ENCODE results near the gene IBSP.

IBSP gene

DNA sequence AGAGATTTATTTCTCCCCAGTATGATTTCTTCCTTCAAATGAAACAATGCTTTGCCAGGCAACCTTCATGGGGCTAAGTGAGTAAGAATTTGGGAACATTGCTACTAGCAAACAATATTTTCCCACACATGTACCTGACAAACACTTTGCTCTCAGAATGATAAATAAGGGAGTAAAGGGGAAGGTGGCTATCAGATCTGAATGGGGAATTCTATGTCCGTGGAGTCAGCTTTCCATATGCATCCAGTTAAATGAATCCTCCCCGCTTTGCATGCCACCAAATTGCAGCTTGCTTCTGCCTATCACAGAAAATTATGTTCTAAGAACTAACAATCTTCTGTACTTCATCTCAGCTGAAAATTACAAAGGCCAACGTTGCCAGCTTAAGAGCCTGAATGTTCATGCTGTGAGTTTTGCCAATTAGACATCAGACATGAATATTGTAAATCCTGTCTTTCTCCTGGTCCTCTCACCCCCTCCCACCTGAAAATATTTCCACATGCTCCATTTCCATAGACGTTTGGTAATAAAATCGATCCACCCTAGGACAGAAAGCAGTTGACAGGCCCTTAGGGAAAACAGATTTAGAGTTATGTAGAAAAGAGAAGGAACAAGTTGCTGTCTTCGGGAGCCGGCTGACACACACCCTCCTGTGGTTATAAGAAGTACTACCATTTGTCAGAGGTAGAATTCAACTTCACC lies 39.7 kb downstream of the IBSP start:
- no peak for DNase-seq

DNA sequence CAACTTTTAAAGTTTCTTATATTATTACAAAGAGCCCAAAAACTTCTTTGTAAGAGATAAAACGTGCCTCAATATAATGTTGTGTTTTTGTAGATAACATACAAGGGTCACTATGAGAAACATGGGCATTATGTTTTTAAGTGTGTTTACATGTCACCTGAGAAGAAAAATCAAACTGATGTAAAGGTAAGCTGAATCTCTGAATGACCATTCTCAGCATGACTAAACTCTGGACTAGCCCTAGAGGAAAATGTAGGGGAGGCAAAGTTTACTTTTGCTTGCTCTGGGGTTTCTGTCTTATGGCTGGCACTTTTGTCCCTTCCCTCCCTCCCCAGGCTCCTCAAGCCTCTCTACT lies 40.2 kb downstream of the IBSP start:
- no peak for DNase-seq

DNA sequence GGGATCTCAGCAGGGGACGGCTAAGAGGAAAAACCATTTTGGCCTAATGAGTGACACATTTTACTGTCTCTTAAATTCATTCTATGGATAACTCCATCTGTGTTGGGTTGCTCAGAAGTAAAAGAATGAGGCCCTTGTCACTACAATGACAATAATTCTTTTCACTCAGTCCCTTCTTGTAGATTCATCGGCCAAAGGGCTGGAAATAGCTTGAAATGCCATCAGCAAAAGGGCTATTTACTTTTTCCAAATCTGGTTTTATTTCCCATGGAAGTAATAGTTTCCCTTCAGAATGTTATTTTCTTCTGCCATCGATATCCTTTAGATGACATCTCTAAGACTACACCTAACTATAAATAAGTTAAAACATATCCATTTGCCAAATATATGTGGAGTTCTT lies 40.8 kb downstream of the IBSP start:
- DNase-seq = no peak

DNA sequence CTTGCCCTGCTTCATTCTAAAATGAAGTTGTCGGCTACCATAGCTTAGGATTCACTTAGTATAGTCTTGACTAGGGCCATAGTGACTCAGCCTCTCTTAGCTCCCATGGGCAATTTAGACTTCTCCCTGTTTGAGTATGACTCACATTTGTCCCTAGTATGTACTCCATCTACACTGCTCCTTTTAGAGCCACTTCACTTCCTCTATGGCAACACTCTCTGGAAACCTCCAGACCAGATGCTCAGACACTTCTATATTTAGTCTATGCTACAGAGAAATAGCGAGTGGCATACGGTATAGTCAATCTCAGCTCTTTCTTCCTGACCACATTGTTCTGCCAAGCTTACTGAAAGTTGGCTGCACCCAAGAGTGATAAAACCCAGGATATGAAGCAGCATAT lies 44.6 kb downstream of the IBSP start:
- no peak for DNase-seq

DNA sequence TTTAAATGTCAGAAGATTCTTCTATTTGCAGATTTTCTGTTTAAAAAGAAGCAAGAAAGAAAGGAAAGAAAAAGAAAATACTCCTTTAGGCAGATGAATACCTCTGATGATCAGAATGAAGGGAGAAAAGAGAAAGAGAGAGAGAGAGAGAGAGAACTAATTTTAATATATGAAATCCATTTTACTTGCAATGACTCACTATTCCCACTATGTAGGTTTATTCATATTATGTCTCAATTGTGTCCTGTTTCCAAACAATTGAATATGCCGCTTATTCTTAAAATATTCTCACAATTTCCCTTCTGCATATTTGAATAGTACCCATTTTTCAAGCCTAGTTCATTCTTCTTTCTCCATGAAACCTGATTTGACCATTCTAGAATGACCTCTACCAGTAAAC lies 45.1 kb downstream of the IBSP start:
- DNase-seq = no peak

DNA sequence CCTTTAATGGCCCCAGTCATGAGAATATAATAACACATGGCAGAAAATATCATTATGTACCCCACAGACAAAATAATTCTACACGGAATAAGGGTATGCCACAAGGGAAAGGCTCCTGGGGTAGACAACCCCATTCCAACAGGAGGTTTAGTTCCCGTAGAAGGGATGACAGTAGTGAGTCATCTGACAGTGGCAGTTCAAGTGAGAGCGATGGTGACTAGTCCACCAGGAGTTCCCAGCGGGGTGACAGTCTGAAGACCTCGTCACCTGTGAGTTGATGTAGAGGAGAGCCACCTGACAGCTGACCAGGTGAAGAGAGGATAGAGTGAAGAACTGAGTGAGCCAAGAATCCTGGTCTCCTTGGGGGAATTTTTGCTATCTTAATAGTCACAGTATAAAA lies 46.9 kb downstream of the IBSP start:
- no peak for DNase-seq

DNA sequence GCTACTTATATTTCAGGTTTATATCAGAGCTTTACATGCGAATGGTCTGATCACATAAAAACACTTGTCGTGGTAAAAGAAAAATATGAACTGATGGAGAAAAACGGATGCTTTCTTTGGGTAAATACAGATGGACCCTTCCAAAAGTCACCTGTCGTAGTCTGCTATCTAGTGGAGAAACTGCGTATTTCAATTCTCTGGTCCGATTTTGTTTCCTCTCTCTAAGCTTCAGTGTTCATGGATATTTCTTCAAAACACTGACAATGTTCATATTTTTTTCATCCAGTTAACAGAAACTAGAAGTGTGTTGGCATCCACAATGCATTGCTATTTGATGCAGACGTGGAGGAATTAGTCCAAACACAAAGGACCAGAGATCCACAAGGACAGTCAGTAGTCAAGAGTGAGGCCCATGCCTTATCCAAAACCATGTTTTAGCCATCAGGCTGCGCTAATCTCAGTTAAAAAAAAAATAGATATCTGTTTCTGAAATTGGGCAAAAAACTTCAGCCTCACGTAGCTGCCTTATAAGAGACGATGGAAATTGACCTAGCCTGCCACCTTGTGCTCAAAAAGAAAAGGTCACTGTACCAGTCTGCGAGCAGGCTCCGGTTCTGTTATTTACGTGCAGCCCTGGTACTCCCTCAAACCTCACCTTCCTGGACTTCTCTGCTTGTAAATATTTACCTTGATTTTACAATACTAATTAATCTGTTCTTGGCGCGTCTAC lies 49.4 kb downstream of the IBSP start:
- no peak for DNase-seq

DNA sequence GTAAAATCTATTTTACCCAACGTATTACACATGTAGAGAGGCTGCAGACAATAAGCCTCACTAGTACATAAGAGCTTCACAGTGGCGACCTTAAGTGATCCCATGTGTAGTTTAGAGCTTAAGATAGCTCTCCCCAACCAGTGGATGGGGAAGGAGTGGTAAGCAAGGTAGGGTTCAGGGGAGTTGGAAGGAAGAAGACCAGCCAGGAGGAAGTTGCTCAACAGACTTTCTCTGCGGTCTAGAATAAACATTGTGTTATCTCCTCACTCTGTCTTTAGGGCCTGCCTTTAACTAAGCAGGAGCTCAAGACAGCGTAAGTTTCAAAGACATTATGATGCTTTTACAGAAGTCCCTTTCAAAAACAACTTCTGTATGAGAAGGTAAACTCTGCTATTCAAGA lies 50.3 kb downstream of the IBSP start:
- DNase-seq = no peak

DNA sequence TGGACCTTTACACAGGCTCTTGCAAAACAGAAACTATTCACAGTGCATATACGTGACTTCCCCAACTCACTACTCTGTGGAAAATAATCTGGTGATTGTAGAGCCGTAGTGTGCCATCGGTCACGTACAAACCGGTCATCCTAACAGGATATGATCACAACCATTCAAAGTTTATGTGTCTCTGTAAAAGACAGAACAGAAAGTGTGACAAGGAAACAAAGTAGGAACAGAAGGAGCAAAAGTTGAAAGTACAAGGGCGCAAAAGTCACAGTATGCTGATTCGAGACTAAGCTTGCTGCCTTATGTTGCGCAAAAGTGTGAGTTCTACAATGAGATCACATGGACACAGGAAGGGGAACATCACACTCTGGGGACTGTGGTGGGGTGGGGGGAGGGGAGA lies 52.0 kb downstream of the IBSP start:
- no peak for DNase-seq

DNA sequence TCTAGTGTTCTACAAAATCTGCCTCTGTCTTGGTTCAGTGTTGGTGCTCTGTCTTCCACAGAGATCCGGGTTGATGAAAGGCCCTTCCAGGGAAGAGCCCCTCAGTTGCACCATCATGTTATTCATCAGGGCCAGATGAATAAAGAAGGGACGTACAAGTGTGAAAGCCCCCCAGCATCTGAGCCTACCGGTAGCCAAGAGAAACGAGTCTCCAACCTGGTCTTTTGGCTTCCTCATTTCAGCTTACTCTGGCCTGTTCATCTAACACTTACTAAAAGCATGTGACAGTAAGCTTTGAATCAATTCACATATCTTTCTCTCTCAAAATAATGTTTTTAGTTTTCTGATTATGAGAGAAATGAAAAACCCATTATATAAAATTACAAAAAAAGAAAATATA lies 52.6 kb downstream of the IBSP start:
- DNase-seq = no peak

DNA sequence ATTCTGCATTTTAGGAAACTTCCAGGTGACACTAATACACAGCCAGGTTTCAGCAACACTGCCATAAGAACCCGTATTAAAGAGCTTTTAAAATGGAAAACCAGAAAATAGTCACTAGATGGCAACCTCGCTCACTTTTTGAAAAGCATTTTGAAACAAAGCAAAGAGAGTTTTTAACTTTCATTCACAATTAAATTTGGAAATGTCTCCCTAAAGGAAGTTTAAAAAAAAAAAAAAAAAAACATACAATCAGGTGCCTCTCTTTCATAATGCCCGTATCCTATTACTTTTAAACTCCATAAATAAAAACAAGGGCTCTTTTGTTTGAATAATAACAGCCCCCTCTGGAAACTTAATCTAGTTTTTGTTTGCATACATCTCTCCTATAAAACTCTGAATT lies 53.8 kb downstream of the IBSP start:
- DNase-seq = no peak

DNA sequence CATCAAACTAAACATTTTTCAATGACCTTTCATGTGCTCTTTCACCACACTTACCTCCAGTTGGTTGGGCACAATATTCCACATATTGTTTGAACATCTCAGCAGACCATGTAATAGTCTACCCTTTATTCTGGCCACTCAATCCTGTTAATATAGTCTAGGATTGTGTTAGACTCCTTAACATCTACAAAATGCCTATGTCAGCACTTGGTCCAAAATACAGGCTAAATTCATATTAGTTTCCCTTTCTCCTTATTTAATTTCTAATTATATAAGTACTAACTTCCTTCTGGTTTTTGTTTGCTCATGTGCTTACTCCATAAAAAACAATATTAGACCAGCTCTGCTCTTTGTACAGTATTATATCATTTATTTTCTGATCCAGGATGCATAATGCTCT lies 54.5 kb downstream of the IBSP start:
- DNase-seq = no peak

DNA sequence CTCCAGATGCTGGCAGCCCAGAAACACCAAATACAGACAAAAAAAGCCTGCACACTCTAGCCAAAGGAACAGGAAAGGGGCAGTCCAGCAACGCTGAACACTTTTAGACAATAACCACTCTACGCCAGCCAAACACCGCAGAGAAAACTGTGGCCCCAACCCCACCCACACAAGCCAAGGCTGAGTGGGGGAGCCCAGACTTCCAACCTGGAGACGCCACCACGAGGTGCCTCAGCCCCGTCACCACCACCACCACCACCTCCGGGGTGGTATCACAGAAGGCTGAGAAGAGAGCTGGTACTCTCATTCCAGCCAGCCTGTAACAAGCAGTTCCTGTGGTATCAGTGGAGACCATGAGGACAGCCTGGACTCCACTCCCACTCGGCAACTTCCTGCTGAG lies 56.2 kb downstream of the IBSP start:
- no peak for DNase-seq

DNA sequence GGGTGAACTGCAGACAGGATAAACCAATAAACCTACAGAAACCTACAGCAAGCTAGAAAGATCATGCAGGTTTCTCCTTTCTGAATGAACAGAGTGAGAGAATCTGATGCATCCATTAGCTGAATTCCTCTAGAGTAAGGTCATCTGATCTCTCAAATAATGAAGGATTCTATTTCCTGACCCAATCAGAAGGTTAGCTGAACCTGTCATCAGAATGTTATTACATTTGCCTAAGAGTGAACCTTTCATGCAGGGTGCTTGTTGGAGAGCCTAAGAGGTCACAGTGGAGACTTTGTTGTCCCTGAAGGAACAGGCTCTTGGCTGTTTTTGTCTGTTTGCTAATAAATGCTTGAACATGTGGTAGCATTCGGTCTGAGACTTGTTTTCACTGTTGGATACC lies 57.5 kb downstream of the IBSP start:
- no peak for DNase-seq

DNA sequence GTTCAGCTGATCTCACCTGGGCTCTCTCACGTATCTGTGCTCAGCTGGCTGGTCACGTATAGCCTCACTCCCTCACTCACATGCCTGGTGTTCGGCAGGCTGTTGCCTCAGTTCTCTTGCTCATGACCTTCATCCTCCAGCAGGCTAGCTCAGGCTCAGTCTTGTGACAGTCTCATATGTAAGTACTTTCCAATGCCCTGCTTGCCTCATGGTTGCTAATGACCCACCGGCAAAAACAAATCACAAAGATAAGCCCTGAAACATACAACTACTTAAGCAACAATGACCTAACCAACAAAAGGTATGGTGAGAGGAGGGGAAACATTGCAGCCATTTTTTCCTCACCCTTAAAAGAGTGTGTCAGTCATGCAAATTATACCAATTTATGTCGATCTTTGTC lies 58.4 kb downstream of the IBSP start:
- DNase-seq = no peak
